Suprapubic skin (tissue), 4 donors: ENCODE data around the gene SETDB2. TPM values are rescaled to one million over a fixed set of nuclear protein-coding genes. Genes with fewer than 3 reads are reported as not detected.

ENCODE experiments used
- DNase-seq, 2 donors: peaks; one replicate each; pipeline ENCODE4 v3.0.0-alpha.2; 2019; ENCODE audit warnings: low spot score in 2 of 2
- H3K27ac ChIP-seq: fragments of 200-600 bp; sonication (generic); one replicate; pipeline ENCODE4 v1.5.1; 2019
- H3K27me3 ChIP-seq: fragments of 200-600 bp; sonication (generic); one replicate; pipeline ENCODE4 v1.5.1; 2019
- H3K36me3 ChIP-seq: fragments of 200-600 bp; sonication (generic); one replicate; pipeline ENCODE4 v1.5.1; 2019
- H3K4me1 ChIP-seq: fragments of 200-600 bp; sonication (generic); one replicate; pipeline ENCODE4 v1.5.1; 2019
- H3K4me3 ChIP-seq: fragments of 200-600 bp; sonication (generic); one replicate; pipeline ENCODE4 v1.5.1; 2019; ENCODE audit warnings: mild to moderate bottlenecking
- H3K9me3 ChIP-seq: fragments of 200-600 bp; sonication (generic); one replicate; pipeline ENCODE4 v1.5.1; 2019
- CTCF ChIP-seq, 2 donors: fragments of 200-600 bp in 1 of 2; fragments of 450-650 bp in 1 of 2; sonication (generic) in 1 of 2; IDR thresholded peaks; one replicate each; pipeline ENCODE4 v1.5.1; 2016 to 2019; ENCODE audit warnings: antibody characterized with exemption in 2 of 2, mild to moderate bottlenecking in 1 of 2, moderate library complexity in 1 of 2
- EP300 ChIP-seq: sonication (generic); formaldehyde crosslinking; IDR thresholded peaks from one replicate; pipeline ENCODE4 v1.6.1; 2017; ENCODE audit warnings: antibody characterized with exemption
- POLR2A ChIP-seq, 2 donors: fragments of 450-650 bp; IDR thresholded peaks; one replicate each; pipeline ENCODE4 v1.6.1; 2017; ENCODE audit warnings: antibody characterized with exemption in 2 of 2, mild to moderate bottlenecking in 2 of 2, moderate library complexity in 2 of 2
- POLR2AphosphoS5 ChIP-seq, 3 donors: sonication (generic); formaldehyde crosslinking; IDR thresholded peaks; one replicate each; pipeline ENCODE4 v1.6.1; 2017; ENCODE audit warnings: antibody characterized with exemption in 3 of 3
- WGBS: methylation state at CpG from one replicate; pipeline ENCODE4 v1.1.5; 2018; 5-methylcytosine and 5-hydroxymethylcytosine counted together
- total RNA-seq, 4 donors: library from RNA; depleted of rRNA; stranded (reverse); fragments of >200 nt; gene quantifications; one replicate each; pipeline ENCODE4 v1.1.0, GENCODE V29; 2016

Gene SETDB2
- total RNA-seq, 4 donors from 2014 or later: 5.3 to 19.8 (median 11.0) TPM

- no peak for DNase-seq
- WGBS: 53% methylated on average over 2 of the region's 2 CpGs
- H3K4me1 ChIP-seq: no peaks in the 10 kb centered on the region
- H3K27me3 ChIP-seq: no peaks in the 10 kb centered on the region
- TF ChIP-seq POLR2A (IDR thresholded peaks at IDR 0.05) (no peak), CTCF (IDR thresholded peaks at IDR 0.05) (no peak), EP300 (no peak), POLR2AphosphoS5 (IDR thresholded peaks at IDR 0.05) (no peak)
- H3K27ac ChIP-seq: no peak overlapping the region
- no peaks in the 10 kb centered on the region for H3K9me3 ChIP-seq
- H3K36me3 ChIP-seq: peaks cover 55% of the 10 kb centered on the region
- no peak overlapping the region for H3K4me3 ChIP-seq
Measured at GRCh38 chr13:49527123-49527522, 83.0 kb downstream of the SETDB2 start.

GRCh38 chr13:49528161-49528560, 84.1 kb downstream of the SETDB2 start:
- no peak overlapping the region for H3K4me3 ChIP-seq
- no peak for DNase-seq
- H3K27ac ChIP-seq: no peak overlapping the region
- H3K36me3 ChIP-seq: peaks cover 47% of the 10 kb centered on the region
- WGBS: 67% methylated on average over 1 of the region's 1 CpG
- H3K27me3 ChIP-seq: no peaks in the 10 kb centered on the region
- no peaks in the 10 kb centered on the region for H3K4me1 ChIP-seq
- no peaks in the 10 kb centered on the region for H3K9me3 ChIP-seq
- TF ChIP-seq POLR2A (IDR thresholded peaks at IDR 0.05): no peak
- no peak for TF ChIP-seq POLR2AphosphoS5 (IDR thresholded peaks at IDR 0.05)
- TF ChIP-seq CTCF (IDR thresholded peaks at IDR 0.05): no peak
- TF ChIP-seq EP300: no peak

- no peak for DNase-seq
- no peak overlapping the region for H3K27ac ChIP-seq
- peaks cover 45% of the 10 kb centered on the region for H3K36me3 ChIP-seq
- WGBS: 88% methylated on average over 7 of the region's 7 CpGs
- no peaks in the 10 kb centered on the region for H3K9me3 ChIP-seq
- no peak overlapping the region for H3K4me3 ChIP-seq
- no peaks in the 10 kb centered on the region for H3K4me1 ChIP-seq
- TF ChIP-seq CTCF (IDR thresholded peaks at IDR 0.05): no peak
- TF ChIP-seq POLR2A (IDR thresholded peaks at IDR 0.05): no peak
- no peak for TF ChIP-seq EP300
- no peak for TF ChIP-seq POLR2AphosphoS5 (IDR thresholded peaks at IDR 0.05)
- H3K27me3 ChIP-seq: no peaks in the 10 kb centered on the region
Measured at GRCh38 chr13:49530457-49530856, 86.4 kb downstream of the SETDB2 start.

GRCh38 chr13:49532593-49532992, 88.5 kb downstream of the SETDB2 start:
- Histone ChIP-seq H3K36me3 (peaks cover 28% of the 10 kb centered on the region), H3K4me1 (no peaks in the 10 kb centered on the region), H3K4me3 (no peak overlapping the region), H3K27me3 (no peaks in the 10 kb centered on the region), H3K27ac (no peak overlapping the region), H3K9me3 (no peaks in the 10 kb centered on the region)
- 84% methylated on average over 1 of the region's 1 CpG for WGBS
- no peak for DNase-seq
- TF ChIP-seq CTCF (IDR thresholded peaks at IDR 0.05): no peak
- no peak for TF ChIP-seq POLR2A (IDR thresholded peaks at IDR 0.05)
- no peak for TF ChIP-seq POLR2AphosphoS5 (IDR thresholded peaks at IDR 0.05)
- TF ChIP-seq EP300: no peak

- Histone ChIP-seq H3K9me3 (no peaks in the 10 kb centered on the region), H3K27me3 (no peaks in the 10 kb centered on the region), H3K4me1 (no peaks in the 10 kb centered on the region), H3K27ac (no peak overlapping the region), H3K4me3 (no peak overlapping the region), H3K36me3 (peaks cover 24% of the 10 kb centered on the region)
- no peak for DNase-seq
- TF ChIP-seq EP300 (no peak), POLR2A (IDR thresholded peaks at IDR 0.05) (no peak), CTCF (IDR thresholded peaks at IDR 0.05) (no peak), POLR2AphosphoS5 (IDR thresholded peaks at IDR 0.05) (no peak)
Measured at GRCh38 chr13:49533011-49533410, 88.9 kb downstream of the SETDB2 start.
